Peyer's patch (tissue), 4 donors: ENCODE measurements around the gene RXRB. TPM values are rescaled to one million over a fixed set of nuclear protein-coding genes. Genes with fewer than 3 reads are reported as not detected.

Experiments
- DNase-seq, 3 donors: peaks; one replicate each; pipeline ENCODE4 v3.0.0-alpha.2; 2017 to 2019
- H3K27ac ChIP-seq, 4 donors: fragments of 200-600 bp; sonication (generic); one replicate each; pipeline ENCODE4 v1.5.1; 2016 to 2019
- H3K27me3 ChIP-seq, 2 donors: fragments of 200-600 bp; sonication (generic); one replicate each; pipeline ENCODE4 v1.5.1; 2019
- H3K36me3 ChIP-seq, 3 donors: fragments of 200-600 bp; sonication (generic); one replicate each; pipeline ENCODE4 v1.5.1; 2016 to 2019
- H3K4me1 ChIP-seq, 4 donors: fragments of 200-600 bp; sonication (generic); one replicate each; pipeline ENCODE4 v1.5.1; 2016 to 2019
- H3K4me3 ChIP-seq, 4 donors: fragments of 200-600 bp; sonication (generic); 1 replicate in 3 of 4; 2 replicates in 1 of 4; pipeline ENCODE4 v1.5.1; 2016 to 2019; ENCODE audit warnings: mild to moderate bottlenecking in 1 of 4
- H3K9me3 ChIP-seq, 4 donors: fragments of 200-600 bp; sonication (generic); one replicate each; pipeline ENCODE4 v1.5.1; 2016 to 2019; ENCODE audit warnings: mild to moderate bottlenecking in 1 of 4
- CTCF ChIP-seq, 6 experiments: fragments of 450-650 bp in 4 of 6; fragments of 200-600 bp in 2 of 6; sonication (generic) in 1 of 6; IDR thresholded peaks; one replicate each; pipeline ENCODE4 v1.5.1; 2017 to 2019; ENCODE audit warnings: antibody characterized with exemption in 6 of 6, mild to moderate bottlenecking in 3 of 6, moderate library complexity in 1 of 6
- POLR2A ChIP-seq, 2 donors: fragments of 450-650 bp; IDR thresholded peaks; one replicate each; pipeline ENCODE4 v1.5.1; 2017; ENCODE audit warnings: antibody characterized with exemption in 2 of 2, mild to moderate bottlenecking in 2 of 2, moderate library complexity in 2 of 2
- total RNA-seq, 4 donors: library from RNA; depleted of rRNA; stranded (reverse); fragments of >200 nt; gene quantifications; one replicate each; pipeline ENCODE4 v1.1.0, GENCODE V29; 2016

The RXRB gene
- total RNA-seq, 4 donors from 2014 or later, result 23.1 to 56.7 (median 36.6) TPM

GRCh38 chr6:33171016-33171879 is 29.2 kb downstream of the RXRB start:
- Histone ChIP-seq H3K36me3 (no peaks in the 10 kb centered on the region), H3K27me3 (no peaks in the 10 kb centered on the region), H3K9me3 (no peaks in the 10 kb centered on the region), H3K4me3 (no peak overlapping the region), H3K27ac (no peak overlapping the region), H3K4me1 (no peaks in the 10 kb centered on the region)
- no peak for DNase-seq
- TF ChIP-seq POLR2A (IDR thresholded peaks at IDR 0.05) (no peak), CTCF (IDR thresholded peaks at IDR 0.05) (no peak)

- H3K4me3 ChIP-seq, result no peak overlapping the region
- no peak for DNase-seq
Observed at GRCh38 chr6:33170176-33171015, 30.1 kb downstream of the RXRB start.

GRCh38 chr6:33169291-33170175 is 30.9 kb downstream of the RXRB start:
- no peak for DNase-seq
- H3K4me1 ChIP-seq, result no peaks in the 10 kb centered on the region
- no peak overlapping the region for H3K27ac ChIP-seq
- no peaks in the 10 kb centered on the region for H3K9me3 ChIP-seq
- H3K4me3 ChIP-seq, result no peak overlapping the region
- no peaks in the 10 kb centered on the region for H3K27me3 ChIP-seq
- no peak for TF ChIP-seq POLR2A (IDR thresholded peaks at IDR 0.05)
- no peak for TF ChIP-seq CTCF (IDR thresholded peaks at IDR 0.05)
- no peaks in the 10 kb centered on the region for H3K36me3 ChIP-seq

More at GRCh38 chr6:33170176-33171015, 30.1 kb downstream of the RXRB start:
- Histone ChIP-seq H3K27ac (no peak overlapping the region), H3K36me3 (no peaks in the 10 kb centered on the region), H3K4me1 (no peaks in the 10 kb centered on the region), H3K9me3 (no peaks in the 10 kb centered on the region), H3K27me3 (no peaks in the 10 kb centered on the region)
- TF ChIP-seq CTCF (IDR thresholded peaks at IDR 0.05), result no peak
- no peak for TF ChIP-seq POLR2A (IDR thresholded peaks at IDR 0.05)

GRCh38 chr6:33168639-33169038 is 31.8 kb downstream of the RXRB start:
- DNase-seq, result no peak
- no peaks in the 10 kb centered on the region for H3K4me1 ChIP-seq
- no peak overlapping the region for H3K4me3 ChIP-seq
- TF ChIP-seq POLR2A (IDR thresholded peaks at IDR 0.05), result no peak
- no peak for TF ChIP-seq CTCF (IDR thresholded peaks at IDR 0.05)
- no peaks in the 10 kb centered on the region for H3K9me3 ChIP-seq
- H3K27me3 ChIP-seq, result no peaks in the 10 kb centered on the region
- H3K36me3 ChIP-seq, result no peaks in the 10 kb centered on the region
- H3K27ac ChIP-seq, result no peak overlapping the region

GRCh38 chr6:33168284-33168601 is 32.2 kb downstream of the RXRB start:
- DNase-seq, result no peak
- no peaks in the 10 kb centered on the region for H3K27me3 ChIP-seq
- no peak overlapping the region for H3K4me3 ChIP-seq
- no peak overlapping the region for H3K27ac ChIP-seq
- H3K36me3 ChIP-seq, result no peaks in the 10 kb centered on the region
- no peaks in the 10 kb centered on the region for H3K9me3 ChIP-seq
- no peaks in the 10 kb centered on the region for H3K4me1 ChIP-seq
- no peak for TF ChIP-seq CTCF (IDR thresholded peaks at IDR 0.05)
- no peak for TF ChIP-seq POLR2A (IDR thresholded peaks at IDR 0.05)
